Measurements from ENCODE around the gene B3GLCT.

Gene B3GLCT

GRCh38 chr13:31310786-31311185 is 111.0 kb downstream of the B3GLCT start:
- no peaks in the 10 kb centered on the region for H3K27me3 ChIP-seq
- no peak overlapping the region for H3K27ac ChIP-seq
- peaks cover 48% of the 10 kb centered on the region for H3K9me3 ChIP-seq
- H4K20me1 ChIP-seq = no peaks in the 10 kb centered on the region
- no peak overlapping the region for H3K4me3 ChIP-seq
- no peaks in the 10 kb centered on the region for H3K4me1 ChIP-seq
- peaks cover 21% of the 10 kb centered on the region; the same call in 1 of the 2 replicates for H3K36me3 ChIP-seq
- TF ChIP-seq Cebpa-rat (IDR thresholded peaks at IDR 0.05) = no peak
- H3K4me2 ChIP-seq = no peak overlapping the region
- H3K9ac ChIP-seq = no peak overlapping the region

- H3K9me3 ChIP-seq = peaks cover 58% of the 10 kb centered on the region
- H3K4me3 ChIP-seq = no peak overlapping the region
Measured at GRCh38 chr13:31311921-31312320, 112.1 kb downstream of the B3GLCT start.

GRCh38 chr13:31314961-31315360 is 115.2 kb downstream of the B3GLCT start:
- Histone ChIP-seq H3K4me2 (no peak overlapping the region), H3K27me3 (no peaks in the 10 kb centered on the region), H4K20me1 (no peaks in the 10 kb centered on the region), H3K36me3 (peaks cover 24% of the 10 kb centered on the region; the same call in 1 of the 2 replicates), H3K9me3 (peaks cover 50% of the 10 kb centered on the region), H3K4me3 (no peak overlapping the region), H3K4me1 (no peaks in the 10 kb centered on the region), H3K9ac (no peak overlapping the region), H3K27ac (no peak overlapping the region)
- TF ChIP-seq Cebpa-rat (IDR thresholded peaks at IDR 0.05) = no peak

More at GRCh38 chr13:31311921-31312320, 112.1 kb downstream of the B3GLCT start:
- Histone ChIP-seq H3K9ac (no peak overlapping the region), H3K27ac (no peak overlapping the region), H3K36me3 (peaks cover 24% of the 10 kb centered on the region; the same call in 1 of the 2 replicates), H4K20me1 (no peaks in the 10 kb centered on the region), H3K4me1 (no peaks in the 10 kb centered on the region), H3K4me2 (no peak overlapping the region), H3K27me3 (no peaks in the 10 kb centered on the region)
- TF ChIP-seq Cebpa-rat (IDR thresholded peaks at IDR 0.05) = no peak

- Histone ChIP-seq H3K4me2 (no peak overlapping the region), H3K9me3 (peaks cover 12% of the 10 kb centered on the region), H3K4me3 (no peak overlapping the region), H3K27me3 (no peaks in the 10 kb centered on the region), H4K20me1 (no peaks in the 10 kb centered on the region), H3K4me1 (no peaks in the 10 kb centered on the region), H3K36me3 (peaks cover 2% of the 10 kb centered on the region; the same call in 1 of the 2 replicates), H3K27ac (no peak overlapping the region), H3K9ac (no peak overlapping the region)
- no peak for TF ChIP-seq Cebpa-rat (IDR thresholded peaks at IDR 0.05)
Measured at GRCh38 chr13:31320946-31321345, 121.2 kb downstream of the B3GLCT start.

- H3K4me3 ChIP-seq = no peak overlapping the region
- H3K36me3 ChIP-seq = no peaks in the 10 kb centered on the region
- no peak overlapping the region for H3K27ac ChIP-seq
Measured at GRCh38 chr13:31321457-31321856, 121.7 kb downstream of the B3GLCT start.

GRCh38 chr13:31322026-31322425 is 122.3 kb downstream of the B3GLCT start:
- H3K4me3 ChIP-seq = no peak overlapping the region
- no peaks in the 10 kb centered on the region for H3K36me3 ChIP-seq
- H3K27ac ChIP-seq = no peak overlapping the region
- H3K9ac ChIP-seq = no peak overlapping the region
- H3K4me1 ChIP-seq = no peaks in the 10 kb centered on the region
- TF ChIP-seq Cebpa-rat (IDR thresholded peaks at IDR 0.05) = no peak
- peaks cover 2% of the 10 kb centered on the region; the same call in 1 of the 2 replicates for H3K9me3 ChIP-seq
- H4K20me1 ChIP-seq = no peaks in the 10 kb centered on the region
- H3K4me2 ChIP-seq = no peak overlapping the region
- no peaks in the 10 kb centered on the region for H3K27me3 ChIP-seq

More at GRCh38 chr13:31321457-31321856, 121.7 kb downstream of the B3GLCT start:
- Histone ChIP-seq H3K4me1 (no peaks in the 10 kb centered on the region), H3K9ac (no peak overlapping the region), H4K20me1 (no peaks in the 10 kb centered on the region), H3K4me2 (no peak overlapping the region), H3K27me3 (no peaks in the 10 kb centered on the region), H3K9me3 (peaks cover 8% of the 10 kb centered on the region)
- no peak for TF ChIP-seq Cebpa-rat (IDR thresholded peaks at IDR 0.05)

GRCh38 chr13:31322702-31323405 is 123.1 kb downstream of the B3GLCT start:
- no peak overlapping the region for H3K4me3 ChIP-seq

GRCh38 chr13:31327182-31327860 is 127.5 kb downstream of the B3GLCT start:
- H3K36me3 ChIP-seq = no peaks in the 10 kb centered on the region
- no peaks in the 10 kb centered on the region for H4K20me1 ChIP-seq
- TF ChIP-seq Cebpa-rat (IDR thresholded peaks at IDR 0.05) = no peak
- H3K27me3 ChIP-seq = no peaks in the 10 kb centered on the region
- no peak overlapping the region for H3K4me2 ChIP-seq
- no peaks in the 10 kb centered on the region for H3K4me1 ChIP-seq
- H3K9ac ChIP-seq = no peak overlapping the region
- no peak overlapping the region for H3K27ac ChIP-seq
- H3K9me3 ChIP-seq = no peaks in the 10 kb centered on the region
- H3K4me3 ChIP-seq = no peak overlapping the region

More at GRCh38 chr13:31322702-31323405, 123.1 kb downstream of the B3GLCT start:
- no peak for TF ChIP-seq Cebpa-rat (IDR thresholded peaks at IDR 0.05)
- H3K27ac ChIP-seq = no peak overlapping the region
- H3K9ac ChIP-seq = no peak overlapping the region
- no peaks in the 10 kb centered on the region for H4K20me1 ChIP-seq
- no peaks in the 10 kb centered on the region for H3K36me3 ChIP-seq
- H3K4me1 ChIP-seq = no peaks in the 10 kb centered on the region
- H3K4me2 ChIP-seq = no peak overlapping the region
- no peaks in the 10 kb centered on the region for H3K27me3 ChIP-seq
- H3K9me3 ChIP-seq = no peaks in the 10 kb centered on the region

- Histone ChIP-seq H3K9me3 (no peaks in the 10 kb centered on the region), H3K4me3 (no peak overlapping the region), H3K27ac (no peak overlapping the region), H3K36me3 (no peaks in the 10 kb centered on the region), H3K4me1 (no peaks in the 10 kb centered on the region), H4K20me1 (no peaks in the 10 kb centered on the region), H3K4me2 (no peak overlapping the region), H3K27me3 (no peaks in the 10 kb centered on the region), H3K9ac (no peak overlapping the region)
- TF ChIP-seq Cebpa-rat (IDR thresholded peaks at IDR 0.05) = no peak
Measured at GRCh38 chr13:31328549-31329235, 128.9 kb downstream of the B3GLCT start.

- Histone ChIP-seq H3K36me3 (no peaks in the 10 kb centered on the region), H3K4me3 (no peak overlapping the region), H3K9ac (no peak overlapping the region), H3K9me3 (no peaks in the 10 kb centered on the region), H3K4me1 (no peaks in the 10 kb centered on the region), H3K4me2 (no peak overlapping the region), H3K27me3 (no peaks in the 10 kb centered on the region), H4K20me1 (no peaks in the 10 kb centered on the region), H3K27ac (no peak overlapping the region)
- TF ChIP-seq Cebpa-rat (IDR thresholded peaks at IDR 0.05) = no peak
Measured at GRCh38 chr13:31330236-31330635, 130.5 kb downstream of the B3GLCT start.
